Stimulated activated CD4-positive, alpha-beta T cell treated with anti-CD3 and anti-CD28 coated beads, Interleukin-1b, Interleukin-23, amount 100 ng/mL, for 24 hours (primary cell): ENCODE results near the gene PTPRE.

Source experiments
- DNase-seq, 4 experiments: peaks; one replicate each; pipeline ENCODE4 v3.0.0-alpha.2; 2020; ENCODE audit warnings: low read depth in 4 of 4, low spot score in 1 of 4

The PTPRE gene

GRCh38 chr10:127907411-127908105, 655 bp downstream of the PTPRE start:
- no peak for DNase-seq

- no peak for DNase-seq
These were observed 1.4 kb downstream of the PTPRE start for GRCh38 chr10:127908106-127908958.

GRCh38 chr10:127908959-127909267, 2.0 kb downstream of the PTPRE start:
- DNase-seq = no peak

GRCh38 chr10:127909716-127910463, 3.0 kb downstream of the PTPRE start:
- DNase-seq = no peak

- DNase-seq = no peak
These were observed 3.5 kb downstream of the PTPRE start for GRCh38 chr10:127910464-127910770.

GRCh38 chr10:127911218-127911866, 4.4 kb downstream of the PTPRE start:
- no peak for DNase-seq

- DNase-seq = no peak
These were observed 5.0 kb downstream of the PTPRE start for GRCh38 chr10:127911867-127912257.

- DNase-seq = no peak
These were observed 5.9 kb downstream of the PTPRE start for GRCh38 chr10:127912607-127913367.

- DNase-seq = no peak
These were observed 6.5 kb downstream of the PTPRE start for GRCh38 chr10:127913368-127913759.

GRCh38 chr10:127915324-127915723, 8.4 kb downstream of the PTPRE start:
- no peak for DNase-seq

GRCh38 chr10:127916826-127917225, 9.9 kb downstream of the PTPRE start:
- DNase-seq = no peak

GRCh38 chr10:127918572-127918971, 11.7 kb downstream of the PTPRE start:
- DNase-seq = no peak

- DNase-seq = no peak
These were observed 12.7 kb downstream of the PTPRE start for GRCh38 chr10:127919418-127920271.

GRCh38 chr10:127920306-127921074, 13.6 kb downstream of the PTPRE start:
- no peak for DNase-seq

- no peak for DNase-seq
These were observed 14.3 kb downstream of the PTPRE start for GRCh38 chr10:127921075-127921752.

- no peak for DNase-seq
These were observed 14.8 kb downstream of the PTPRE start for GRCh38 chr10:127921753-127922145.

- DNase-seq = no peak
These were observed 15.3 kb downstream of the PTPRE start for GRCh38 chr10:127922206-127922605.

GRCh38 chr10:127922675-127923366, 15.9 kb downstream of the PTPRE start:
- no peak for DNase-seq
